Kidney (tissue), 14 donors: ENCODE measurements around the gene PRDM16. TPM values are rescaled to one million over a fixed set of nuclear protein-coding genes. Genes with fewer than 3 reads are reported as not detected.
A peak's percentile ranks its signal among the peaks of the same experiment; 100 is the strongest.

Experiments used
- DNase-seq, 5 donors: peaks; one replicate each; pipeline ENCODE4 v3.0.0-alpha.2; 2013 to 2020
- FAIRE-seq: peaks from 2 replicates; lab custom pipeline; 2012; peaks lifted over from hg19 to GRCh38; lab: Jason Lieb, UNC
- H3K27ac ChIP-seq, 2 donors: one replicate each; pipeline ENCODE4 v1.7.0; 2013; ENCODE audit warnings: low read depth in 2 of 2, low read length in 2 of 2, inconsistent platforms in 1 of 2
- H3K27me3 ChIP-seq: one replicate; pipeline ENCODE4 v1.7.1; 2013; ENCODE audit warnings: low read length, inconsistent platforms; ENCODE audit not compliant: control insufficient read depth, insufficient read depth
- H3K36me3 ChIP-seq, 3 donors: one replicate each; pipeline versions ENCODE4 v1.7.0 to v1.7.1; 2013; ENCODE audit warnings: low read length in 3 of 3, control low read depth in 1 of 3, inconsistent platforms in 1 of 3; ENCODE audit not compliant: insufficient read depth in 3 of 3, control insufficient read depth in 2 of 3
- H3K4me1 ChIP-seq, 3 donors: one replicate each; pipeline versions ENCODE4 v1.7.0 to v1.7.1; 2013; ENCODE audit warnings: low read length in 3 of 3, inconsistent platforms in 1 of 3, low read depth in 1 of 3; ENCODE audit not compliant: control insufficient read depth in 2 of 3, insufficient read depth in 2 of 3
- H3K4me3 ChIP-seq, 3 donors: one replicate each; pipeline versions ENCODE4 v1.7.0 to v1.8.1; 2013; ENCODE audit warnings: low read length in 3 of 3, control low read depth in 1 of 3, inconsistent platforms in 1 of 3
- H3K9ac ChIP-seq, 3 donors: one replicate each; pipeline versions ENCODE4 v1.7.0 to v1.7.1; 2013; ENCODE audit warnings: low read length in 3 of 3, control low read depth in 1 of 3, inconsistent platforms in 1 of 3
- H3K9me3 ChIP-seq, 3 donors: one replicate each; pipeline versions ENCODE4 v1.7.0 to v1.7.1; 2013; ENCODE audit warnings: low read length in 3 of 3, control low read depth in 1 of 3, inconsistent platforms in 1 of 3; ENCODE audit not compliant: control insufficient read depth in 2 of 3, insufficient read depth in 1 of 3
- CTCF ChIP-seq: IDR thresholded peaks from 3 replicates; pipeline ENCODE4 v1.5.1; 2012; ENCODE audit warnings: mild to moderate bottlenecking, moderate library complexity, borderline replicate concordance; ENCODE audit not compliant: insufficient read depth; ENCODE audit errors: extremely low read depth
- intact Hi-C: fragments of 100-400 bp; cut with DNase I; formaldehyde crosslinking; loops from one replicate; pipeline ENCODE4 v1.11.1; 2022
- polyA plus RNA-seq: library from polyadenylated mRNA; stranded (reverse); fragments of 350-450 nt; fragmentation: Illumina TruSeq; extraction: RNeasy Lipid Tissue Mini Kit (QIAGEN cat#74804); gene quantifications from one replicate; pipeline ENCODE4 v1.2.3, GENCODE V29; 2014; ENCODE audit warnings: low read depth, low replicate concordance; ENCODE audit not compliant: insufficient read depth
- total RNA-seq: library from RNA; stranded (reverse); fragmentation: NEBNext Ultra II Directional; extraction: Animal tissue kit (Norgen Biotek cat#: 25700); gene quantifications from one replicate; pipeline ENCODE4 v1.2.1, GENCODE V29; 2021
- donor health status: control.
- donor health status: control.
- donor health status: control.
- donor health status: control.
- donor health status: control.
- donor health status: DM: yes; HTN: yes; CAD: no.
- donor health status: Normal renal cell carcinoma (clear cell type).

PRDM16 gene
- total and polyA plus RNA-seq, 2 donors from 2014 or later: 3.0 to 21.9 TPM

- no peak overlapping the region for H3K9ac ChIP-seq
- intact Hi-C loops: no loop called here
- H3K27ac ChIP-seq: no peak overlapping the region
- H3K4me3 ChIP-seq: no peak overlapping the region
- no peaks in the 10 kb centered on the region for H3K27me3 ChIP-seq
- no peaks in the 10 kb centered on the region for H3K36me3 ChIP-seq
- H3K9me3 ChIP-seq: no peaks in the 10 kb centered on the region
- FAIRE-seq (no peak), DNase-seq (peak in 1 of 5 donors; percentile 22)
- no peak for TF ChIP-seq CTCF
- no peaks in the 10 kb centered on the region for H3K4me1 ChIP-seq
Measured at GRCh38 chr1:3033790-3034090, 35.3 kb upstream of the PRDM16 start.

GRCh38 chr1:3034162-3034561, 34.8 kb upstream of the PRDM16 start:
- TF ChIP-seq CTCF: no peak
- H3K4me3 ChIP-seq: no peak overlapping the region
- H3K27ac ChIP-seq: no peak overlapping the region
- peak in 2 of 5 donors; percentile 14 to 34 for DNase-seq
- H3K4me1 ChIP-seq: no peaks in the 10 kb centered on the region
- H3K27me3 ChIP-seq: no peaks in the 10 kb centered on the region
- H3K36me3 ChIP-seq: no peaks in the 10 kb centered on the region
- no peaks in the 10 kb centered on the region for H3K9me3 ChIP-seq
- FAIRE-seq: no peak
- H3K9ac ChIP-seq: no peak overlapping the region
- intact Hi-C loops: no loop called here

DNA sequence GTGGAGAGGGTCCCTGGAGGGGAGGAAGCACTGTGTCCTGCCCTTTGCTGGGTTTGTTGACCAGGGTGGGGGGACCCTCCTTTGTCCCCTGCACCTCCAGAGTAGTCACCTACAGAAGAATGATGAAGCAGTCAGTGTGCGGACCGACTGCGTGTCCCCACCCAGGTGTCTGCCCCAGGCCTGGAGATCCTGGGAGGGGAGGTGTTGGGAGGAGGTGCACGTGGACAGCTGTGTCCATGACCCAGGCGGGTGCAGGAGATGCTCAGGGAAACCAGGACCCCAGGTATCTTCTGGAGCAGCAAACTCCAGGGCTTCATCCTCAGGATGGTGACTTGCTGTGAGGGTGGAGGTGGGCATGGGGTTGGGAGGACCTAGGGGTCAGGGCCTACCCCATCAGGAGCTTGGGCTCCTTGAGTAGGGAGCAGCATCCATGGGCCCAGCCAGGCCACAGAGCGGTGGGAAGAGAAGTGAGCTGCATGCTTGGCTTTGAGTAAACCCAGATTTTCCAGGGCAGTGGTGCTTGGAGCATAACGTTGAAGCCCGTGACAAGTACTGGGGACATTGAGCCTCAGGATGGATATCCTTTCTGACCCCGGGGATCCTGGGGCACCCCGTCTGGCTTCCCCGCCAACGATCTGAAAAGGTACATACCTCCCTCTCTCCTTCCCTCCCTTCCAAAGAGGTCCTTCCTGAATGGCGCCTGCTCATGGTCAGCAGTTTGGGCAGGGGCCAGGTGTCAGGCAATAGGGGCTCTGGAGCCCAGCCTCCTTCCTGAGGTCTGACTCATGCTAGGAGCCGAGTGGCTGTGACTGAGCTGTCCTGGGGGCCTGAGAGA, 34.1 kb upstream of the PRDM16 start:
- H3K27ac ChIP-seq: no peak overlapping the region
- no peak overlapping the region for H3K4me3 ChIP-seq
- FAIRE-seq (no peak), DNase-seq (peak in 2 of 5 donors; percentile 34 to 62)
- intact Hi-C loops: no loop called here
- TF ChIP-seq CTCF: no peak
- no peaks in the 10 kb centered on the region for H3K4me1 ChIP-seq
- H3K27me3 ChIP-seq: no peaks in the 10 kb centered on the region
- H3K36me3 ChIP-seq: no peaks in the 10 kb centered on the region
- no peaks in the 10 kb centered on the region for H3K9me3 ChIP-seq
- H3K9ac ChIP-seq: no peak overlapping the region
